ENCODE data around the gene MYO7A. TPM values are rescaled to one million over a fixed set of nuclear protein-coding genes. Genes with fewer than 3 reads are reported as not detected.

MYO7A gene
- polyA plus RNA-seq, 1 donor (not counting 4 experiments of a cell fraction or from before 2014, with no cell fraction given): 0.75 TPM

- Histone ChIP-seq H2AFZ (ENCODE audit: control insufficient read depth, low read length) (no peak overlapping the region), H3K79me2 (ENCODE audit: control insufficient read depth, insufficient read depth, low read length) (no peaks in the 10 kb centered on the region), H3K4me1 (ENCODE audit: control insufficient read depth, extremely low read depth, insufficient read depth, low read length) (no peaks in the 10 kb centered on the region), H3K9ac (ENCODE audit: control insufficient read depth, extremely low read depth, insufficient read depth, low read length) (no peak overlapping the region), H4K20me1 (ENCODE audit: control insufficient read depth, extremely low read depth, insufficient read depth, low read length) (no peaks in the 10 kb centered on the region), H3K27ac (ENCODE audit: control insufficient read depth, insufficient read depth, low read length) (no peak overlapping the region), H3K9me1 (ENCODE audit: control insufficient read depth, extremely low read depth, insufficient read depth, low read length) (no peaks in the 10 kb centered on the region), H3K4me3 (ENCODE audit: control insufficient read depth in 2 of 3, extremely low read depth in 1 of 3, insufficient read depth in 2 of 3, low read depth in 1 of 3, low read length in 3 of 3) (no peak overlapping the region), H3K9me3 (ENCODE audit: control insufficient read depth, low read depth, low read length) (no peaks in the 10 kb centered on the region), H3K36me3 (ENCODE audit: control insufficient read depth in 2 of 2, extremely low read depth in 1 of 2, insufficient read depth in 2 of 2, low read length in 2 of 2) (no peaks in the 10 kb centered on the region), H3K4me2 (ENCODE audit: control insufficient read depth, extremely low read depth, insufficient read depth, low read depth, low read length) (no peak overlapping the region), H3K27me3 (ENCODE audit: control insufficient read depth, extremely low read depth, insufficient read depth, low read length) (no peaks in the 10 kb centered on the region)
- dilution Hi-C loops (cut with MboI; ENCODE audit: extremely low pct_ligation_motif_present, low sequenced_read_pairs): no loop called here
- FAIRE-seq: no peak
- no peak for TF ChIP-seq EZH2 (IDR thresholded peaks at IDR 0.05; ENCODE audit: low read length)
- no peak for DNase-seq (ENCODE audit: low read depth, low spot score)
These were observed 85.1 kb downstream of the MYO7A start for GRCh38 chr11:77213029-77213579.

DNA sequence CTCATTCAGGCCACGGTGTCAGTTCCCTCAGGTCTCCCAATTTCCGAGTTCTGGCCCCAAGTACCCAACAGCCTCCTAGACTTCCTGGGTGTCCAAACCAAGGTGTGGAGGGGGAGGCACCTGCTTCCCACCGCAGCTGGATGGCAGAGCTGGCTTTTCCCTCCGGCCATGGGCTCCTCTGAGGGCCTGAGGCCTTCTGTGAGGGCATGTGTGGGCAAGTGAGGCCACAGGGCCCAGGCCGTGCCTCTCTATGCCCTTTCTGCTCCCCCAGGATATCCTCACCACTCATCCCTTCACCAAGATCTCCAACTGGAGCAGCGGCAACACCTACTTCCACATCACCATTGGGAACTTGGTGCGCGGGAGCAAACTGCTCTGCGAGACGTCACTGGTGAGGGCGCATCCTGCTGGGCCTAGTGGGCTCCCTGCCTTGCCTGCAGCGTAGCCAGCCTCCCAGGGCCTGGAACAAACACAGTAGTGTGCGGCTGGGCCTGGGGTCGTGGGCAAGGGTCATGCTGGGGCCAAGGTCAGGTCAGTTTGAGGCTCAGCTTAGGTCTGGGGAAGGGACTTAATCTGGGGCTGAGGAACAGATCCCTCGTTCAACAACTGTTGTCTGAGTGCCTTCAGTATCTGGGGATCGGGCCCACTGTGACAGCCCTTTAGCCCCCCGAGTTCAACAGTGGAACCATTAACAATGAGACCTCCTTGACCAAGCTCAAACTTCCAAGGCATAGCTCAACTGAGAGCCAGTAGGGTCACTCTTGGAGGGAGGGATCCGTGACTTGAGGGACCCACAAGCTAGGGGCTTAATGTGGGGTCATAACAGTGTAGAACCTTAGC lies 85.8 kb downstream of the MYO7A start:
- Histone ChIP-seq H3K36me3 (ENCODE audit: control insufficient read depth in 2 of 2, extremely low read depth in 1 of 2, insufficient read depth in 2 of 2, low read length in 2 of 2) (no peaks in the 10 kb centered on the region), H3K9me3 (ENCODE audit: control insufficient read depth, low read depth, low read length) (no peaks in the 10 kb centered on the region), H4K20me1 (ENCODE audit: control insufficient read depth, extremely low read depth, insufficient read depth, low read length) (no peaks in the 10 kb centered on the region), H3K27ac (ENCODE audit: control insufficient read depth, insufficient read depth, low read length) (no peak overlapping the region), H3K4me3 (ENCODE audit: control insufficient read depth in 2 of 3, extremely low read depth in 1 of 3, insufficient read depth in 2 of 3, low read depth in 1 of 3, low read length in 3 of 3) (no peak overlapping the region), H3K27me3 (ENCODE audit: control insufficient read depth, extremely low read depth, insufficient read depth, low read length) (no peaks in the 10 kb centered on the region), H3K4me1 (ENCODE audit: control insufficient read depth, extremely low read depth, insufficient read depth, low read length) (no peaks in the 10 kb centered on the region), H3K9me1 (ENCODE audit: control insufficient read depth, extremely low read depth, insufficient read depth, low read length) (no peaks in the 10 kb centered on the region), H2AFZ (ENCODE audit: control insufficient read depth, low read length) (no peak overlapping the region), H3K9ac (ENCODE audit: control insufficient read depth, extremely low read depth, insufficient read depth, low read length) (no peak overlapping the region), H3K4me2 (ENCODE audit: control insufficient read depth, extremely low read depth, insufficient read depth, low read depth, low read length) (no peak overlapping the region), H3K79me2 (ENCODE audit: control insufficient read depth, insufficient read depth, low read length) (no peaks in the 10 kb centered on the region)
- no peak for FAIRE-seq
- TF ChIP-seq EZH2 (IDR thresholded peaks at IDR 0.05; ENCODE audit: low read length): no peak
- TF ChIP-seq, protein P1, sequence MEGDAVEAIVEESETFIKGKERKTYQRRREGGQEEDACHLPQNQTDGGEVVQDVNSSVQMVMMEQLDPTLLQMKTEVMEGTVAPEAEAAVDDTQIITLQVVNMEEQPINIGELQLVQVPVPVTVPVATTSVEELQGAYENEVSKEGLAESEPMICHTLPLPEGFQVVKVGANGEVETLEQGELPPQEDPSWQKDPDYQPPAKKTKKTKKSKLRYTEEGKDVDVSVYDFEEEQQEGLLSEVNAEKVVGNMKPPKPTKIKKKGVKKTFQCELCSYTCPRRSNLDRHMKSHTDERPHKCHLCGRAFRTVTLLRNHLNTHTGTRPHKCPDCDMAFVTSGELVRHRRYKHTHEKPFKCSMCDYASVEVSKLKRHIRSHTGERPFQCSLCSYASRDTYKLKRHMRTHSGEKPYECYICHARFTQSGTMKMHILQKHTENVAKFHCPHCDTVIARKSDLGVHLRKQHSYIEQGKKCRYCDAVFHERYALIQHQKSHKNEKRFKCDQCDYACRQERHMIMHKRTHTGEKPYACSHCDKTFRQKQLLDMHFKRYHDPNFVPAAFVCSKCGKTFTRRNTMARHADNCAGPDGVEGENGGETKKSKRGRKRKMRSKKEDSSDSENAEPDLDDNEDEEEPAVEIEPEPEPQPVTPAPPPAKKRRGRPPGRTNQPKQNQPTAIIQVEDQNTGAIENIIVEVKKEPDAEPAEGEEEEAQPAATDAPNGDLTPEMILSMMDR (optimal IDR thresholded peaks at IDR 0.05 in 1 of 3, IDR thresholded peaks at IDR 0.05 in 1 of 3, conservative IDR thresholded peaks at IDR 0.05 in 1 of 3; ENCODE audit: extremely low read depth in 1 of 3, insufficient read depth in 2 of 3, low read length in 3 of 3): no peak
- dilution Hi-C loops (cut with MboI; ENCODE audit: extremely low pct_ligation_motif_present, low sequenced_read_pairs): no loop called here
- DNase-seq (ENCODE audit: low read depth, low spot score): no peak

Measured in keratinocyte (primary cell).